ENCODE data around the gene TAGLN.

The TAGLN gene

GRCh38 chr11:117229411-117229810 is 30.2 kb downstream of the TAGLN start:
- H3K9me3 ChIP-seq (ENCODE audit: insufficient read depth, low read length, severe bottlenecking), result no peaks in the 10 kb centered on the region
- H3K36me3 ChIP-seq (ENCODE audit: insufficient read depth, low read length), result peaks cover 53% of the 10 kb centered on the region
- no peaks in the 10 kb centered on the region for H3K27me3 ChIP-seq (ENCODE audit: insufficient read depth, low read length, poor library complexity)
- ATAC-seq (ENCODE audit: insufficient read depth, low read depth), result no peak
- peaks cover 43% of the 10 kb centered on the region for H3K4me1 ChIP-seq (ENCODE audit: insufficient read depth, low read length)
- peak overlapping the region; percentile 71 for H3K9ac ChIP-seq (ENCODE audit: low read depth, low read length)
- no peak for DNase-seq
- peak overlapping the region; percentile 83 for H3K4me2 ChIP-seq (ENCODE audit: insufficient read depth, low read length)
- H3K79me2 ChIP-seq (ENCODE audit: insufficient read depth, low read length), result peaks cover 53% of the 10 kb centered on the region
- H4K20me1 ChIP-seq (ENCODE audit: insufficient read depth, low read length), result peaks cover 19% of the 10 kb centered on the region
- peak overlapping the region in 1 of 2 experiments; percentile 91; a peak in 1 of 4 replicates for H3K4me3 ChIP-seq (ENCODE audit: low read depth in 1 of 2, low read length in 2 of 2)
- H3K27ac ChIP-seq (ENCODE audit: low read length), result peak overlapping the region; percentile 84
- TF ChIP-seq EZH2 (IDR thresholded peaks at IDR 0.05; ENCODE audit: borderline replicate concordance, low read depth, low read length, severe bottlenecking), result no peak
- TF ChIP-seq, protein P1, sequence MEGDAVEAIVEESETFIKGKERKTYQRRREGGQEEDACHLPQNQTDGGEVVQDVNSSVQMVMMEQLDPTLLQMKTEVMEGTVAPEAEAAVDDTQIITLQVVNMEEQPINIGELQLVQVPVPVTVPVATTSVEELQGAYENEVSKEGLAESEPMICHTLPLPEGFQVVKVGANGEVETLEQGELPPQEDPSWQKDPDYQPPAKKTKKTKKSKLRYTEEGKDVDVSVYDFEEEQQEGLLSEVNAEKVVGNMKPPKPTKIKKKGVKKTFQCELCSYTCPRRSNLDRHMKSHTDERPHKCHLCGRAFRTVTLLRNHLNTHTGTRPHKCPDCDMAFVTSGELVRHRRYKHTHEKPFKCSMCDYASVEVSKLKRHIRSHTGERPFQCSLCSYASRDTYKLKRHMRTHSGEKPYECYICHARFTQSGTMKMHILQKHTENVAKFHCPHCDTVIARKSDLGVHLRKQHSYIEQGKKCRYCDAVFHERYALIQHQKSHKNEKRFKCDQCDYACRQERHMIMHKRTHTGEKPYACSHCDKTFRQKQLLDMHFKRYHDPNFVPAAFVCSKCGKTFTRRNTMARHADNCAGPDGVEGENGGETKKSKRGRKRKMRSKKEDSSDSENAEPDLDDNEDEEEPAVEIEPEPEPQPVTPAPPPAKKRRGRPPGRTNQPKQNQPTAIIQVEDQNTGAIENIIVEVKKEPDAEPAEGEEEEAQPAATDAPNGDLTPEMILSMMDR (IDR thresholded peaks at IDR 0.05; ENCODE audit: borderline replicate concordance, extremely low read depth, low read length, poor library complexity, severe bottlenecking), result no peak
- no peak overlapping the region for H2AFZ ChIP-seq (ENCODE audit: low read depth, low read length)

DNA sequence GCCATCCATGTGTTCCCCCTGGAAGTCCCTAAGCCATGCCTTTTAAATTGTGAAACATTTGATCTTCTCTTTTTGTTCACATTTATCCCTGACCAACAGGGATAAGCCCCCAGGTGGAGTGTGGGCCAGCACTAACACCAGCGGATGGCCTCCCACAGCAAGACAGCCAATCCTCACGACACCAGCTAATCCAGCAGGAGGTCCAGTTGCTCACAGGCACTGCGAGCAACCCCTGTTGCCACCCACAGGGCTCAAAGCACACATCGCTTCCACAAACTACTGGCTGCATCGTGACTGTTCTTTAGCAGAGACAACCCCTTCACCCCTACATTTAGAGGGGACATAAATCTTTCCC is 30.7 kb downstream of the TAGLN start:
- peaks cover 48% of the 10 kb centered on the region for H3K36me3 ChIP-seq (ENCODE audit: insufficient read depth, low read length)
- H3K79me2 ChIP-seq (ENCODE audit: insufficient read depth, low read length), result peaks cover 53% of the 10 kb centered on the region
- TF ChIP-seq, protein P1 (IDR thresholded peaks at IDR 0.05; ENCODE audit: borderline replicate concordance, extremely low read depth, low read length, poor library complexity, severe bottlenecking), result no peak
- TF ChIP-seq EZH2 (IDR thresholded peaks at IDR 0.05; ENCODE audit: borderline replicate concordance, low read depth, low read length, severe bottlenecking), result no peak
- H3K4me2 ChIP-seq (ENCODE audit: insufficient read depth, low read length), result peak overlapping the region; percentile 83
- peaks cover 19% of the 10 kb centered on the region for H4K20me1 ChIP-seq (ENCODE audit: insufficient read depth, low read length)
- no peak for DNase-seq
- H3K9ac ChIP-seq (ENCODE audit: low read depth, low read length), result peak overlapping the region; percentile 71
- no peaks in the 10 kb centered on the region for H3K27me3 ChIP-seq (ENCODE audit: insufficient read depth, low read length, poor library complexity)
- ATAC-seq (ENCODE audit: insufficient read depth, low read depth), result no peak
- H3K4me3 ChIP-seq (ENCODE audit: low read depth in 1 of 2, low read length in 2 of 2), result peak overlapping the region in 1 of 2 experiments; percentile 91; a peak in 2 of 4 replicates
- H2AFZ ChIP-seq (ENCODE audit: low read depth, low read length), result no peak overlapping the region
- H3K4me1 ChIP-seq (ENCODE audit: insufficient read depth, low read length), result peaks cover 44% of the 10 kb centered on the region
- no peaks in the 10 kb centered on the region for H3K9me3 ChIP-seq (ENCODE audit: insufficient read depth, low read length, severe bottlenecking)
- peak overlapping the region; percentile 84 for H3K27ac ChIP-seq (ENCODE audit: low read length)

DNA sequence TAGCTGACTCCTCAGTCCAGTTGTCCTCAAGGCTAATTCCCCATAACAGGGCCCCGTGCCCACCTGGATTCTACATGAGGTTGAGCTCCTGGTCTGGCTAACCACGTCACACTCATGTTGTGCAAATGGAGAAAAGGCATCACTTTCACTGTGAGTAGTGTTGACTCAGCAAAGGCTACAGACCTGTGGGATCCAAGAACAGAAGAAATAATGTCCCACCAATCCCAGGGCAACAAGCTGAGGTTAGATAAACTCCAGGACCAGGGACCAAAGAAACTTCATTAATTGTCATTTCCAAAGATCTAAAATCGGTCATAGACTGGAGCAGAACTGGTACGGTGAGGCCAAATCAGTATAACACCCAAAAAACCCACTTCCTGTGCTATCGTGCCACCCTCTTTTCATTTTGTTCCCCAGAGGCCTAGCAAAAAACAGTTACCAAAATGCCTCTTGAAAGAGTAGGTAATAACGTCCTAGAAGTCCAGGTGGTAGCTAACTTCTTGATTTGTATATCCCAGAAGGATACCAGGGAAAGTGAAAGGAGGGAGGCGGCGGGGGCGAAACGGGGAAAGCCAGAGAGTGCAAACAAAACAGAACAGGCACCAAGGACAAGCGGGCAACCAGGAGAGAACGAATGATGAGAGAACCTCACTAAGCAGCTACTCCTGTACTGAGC is 31.3 kb downstream of the TAGLN start:
- H2AFZ ChIP-seq (ENCODE audit: low read depth, low read length), result no peak overlapping the region
- peak overlapping the region; percentile 84 for H3K27ac ChIP-seq (ENCODE audit: low read length)
- peaks cover 19% of the 10 kb centered on the region for H4K20me1 ChIP-seq (ENCODE audit: insufficient read depth, low read length)
- ATAC-seq (ENCODE audit: insufficient read depth, low read depth) (peak; percentile 52), DNase-seq (peak; percentile 56)
- peak overlapping the region; percentile 83 for H3K4me2 ChIP-seq (ENCODE audit: insufficient read depth, low read length)
- H3K4me3 ChIP-seq (ENCODE audit: low read depth in 1 of 2, low read length in 2 of 2), result peak overlapping the region; percentile 81 to 91; a peak in 3 of 4 replicates
- H3K27me3 ChIP-seq (ENCODE audit: insufficient read depth, low read length, poor library complexity), result no peaks in the 10 kb centered on the region
- H3K9me3 ChIP-seq (ENCODE audit: insufficient read depth, low read length, severe bottlenecking), result no peaks in the 10 kb centered on the region
- peak overlapping the region; percentile 71 for H3K9ac ChIP-seq (ENCODE audit: low read depth, low read length)
- no peak for TF ChIP-seq EZH2 (IDR thresholded peaks at IDR 0.05; ENCODE audit: borderline replicate concordance, low read depth, low read length, severe bottlenecking)
- TF ChIP-seq, protein P1 (IDR thresholded peaks at IDR 0.05; ENCODE audit: borderline replicate concordance, extremely low read depth, low read length, poor library complexity, severe bottlenecking), result no peak
- peaks cover 44% of the 10 kb centered on the region for H3K4me1 ChIP-seq (ENCODE audit: insufficient read depth, low read length)
- peaks cover 53% of the 10 kb centered on the region for H3K79me2 ChIP-seq (ENCODE audit: insufficient read depth, low read length)
- H3K36me3 ChIP-seq (ENCODE audit: insufficient read depth, low read length), result peaks cover 45% of the 10 kb centered on the region
